Smooth muscle cell (in vitro differentiated cells): ENCODE data around the gene PIGU. TPM values are rescaled to one million over a fixed set of nuclear protein-coding genes. Genes with fewer than 3 reads are reported as not detected.

ENCODE experiments used
- DNase-seq: peaks from one replicate; lab custom pipeline; 2025; ENCODE audit not compliant: unreplicated experiment; lab: John Stamatoyannopoulos, UW
- H2AFZ ChIP-seq: fragments of 200-600 bp; sonication (generic); 2 replicates; pipeline ENCODE4 v1.6.0; 2016; ENCODE audit warnings: antibody characterized with exemption, low read depth, mild to moderate bottlenecking
- H3F3A ChIP-seq: fragments of 200-600 bp; sonication (generic); 2 replicates; pipeline ENCODE4 v1.6.0; 2017; ENCODE audit warnings: antibody characterized with exemption, low read depth
- H3K27ac ChIP-seq: fragments of 200-600 bp; sonication (generic); 2 replicates; pipeline ENCODE4 v1.5.1; 2016; ENCODE audit warnings: low read depth, mild to moderate bottlenecking
- H3K27me3 ChIP-seq: fragments of 200-600 bp; sonication (generic); 2 replicates; pipeline ENCODE4 v1.6.1; 2016; ENCODE audit warnings: low read depth, mild to moderate bottlenecking
- H3K36me3 ChIP-seq: fragments of 200-600 bp; sonication (generic); 2 replicates; pipeline ENCODE4 v1.5.1; 2016; ENCODE audit warnings: low read depth
- H3K4me1 ChIP-seq: fragments of 200-600 bp; sonication (generic); 2 replicates; pipeline ENCODE4 v1.5.1; 2016; ENCODE audit warnings: low read depth
- H3K4me2 ChIP-seq: fragments of 200-600 bp; sonication (generic); 2 replicates; pipeline ENCODE4 v1.6.0; 2016; ENCODE audit warnings: mild to moderate bottlenecking
- H3K4me3 ChIP-seq: fragments of 200-600 bp; sonication (generic); 2 replicates; pipeline ENCODE4 v1.5.1; 2016; ENCODE audit warnings: mild to moderate bottlenecking
- H3K79me2 ChIP-seq: fragments of 200-600 bp; sonication (generic); 2 replicates; pipeline ENCODE4 v1.6.0; 2016; ENCODE audit warnings: low read depth, mild to moderate bottlenecking
- H3K9ac ChIP-seq: fragments of 200-600 bp; sonication (generic); 2 replicates; pipeline ENCODE4 v1.6.0; 2016; ENCODE audit warnings: low read depth
- H3K9me3 ChIP-seq: fragments of 200-600 bp; sonication (generic); replicated peaks from 2 replicates; pipeline ENCODE4 v1.5.1; 2016; ENCODE audit warnings: low read depth
- H4K20me1 ChIP-seq: fragments of 200-600 bp; sonication (generic); 2 replicates; pipeline ENCODE4 v1.6.0; 2016; ENCODE audit warnings: low read depth
- whole genome bisulfite sequencing: methylation state at CpG from one replicate; pipeline ENCODE4 v1.1.7; 2016; ENCODE audit warnings: low lambda C conversion rate; 5-methylcytosine and 5-hydroxymethylcytosine counted together
- polyA plus RNA-seq: library from polyadenylated mRNA; unstranded; fragments of >200 nt; fragmentation: Nextera tagmentation; extraction: Ambion mirVana; gene quantifications from 2 replicates; pipeline ENCODE4 v1.2.1, GENCODE V29; 2016
- total RNA-seq: library from RNA; depleted of rRNA; stranded (reverse); fragments of >200 nt; gene quantifications from 2 replicates; pipeline ENCODE4 v1.2.3, GENCODE V29; 2014
- TF ChIP-seq, protein P1 (sequence below): fragments of 200-600 bp; sonication (generic); IDR thresholded peaks from 2 replicates; pipeline ENCODE4 v1.5.1; 2017; ENCODE audit warnings: borderline replicate concordance, mild to moderate bottlenecking, antibody characterized with exemption; ENCODE audit not compliant: insufficient read depth, poor library complexity, severe bottlenecking

PIGU gene
- total and polyA plus RNA-seq, 2 experiments from 2014 or later: 46.5 to 50.2 TPM

DNA sequence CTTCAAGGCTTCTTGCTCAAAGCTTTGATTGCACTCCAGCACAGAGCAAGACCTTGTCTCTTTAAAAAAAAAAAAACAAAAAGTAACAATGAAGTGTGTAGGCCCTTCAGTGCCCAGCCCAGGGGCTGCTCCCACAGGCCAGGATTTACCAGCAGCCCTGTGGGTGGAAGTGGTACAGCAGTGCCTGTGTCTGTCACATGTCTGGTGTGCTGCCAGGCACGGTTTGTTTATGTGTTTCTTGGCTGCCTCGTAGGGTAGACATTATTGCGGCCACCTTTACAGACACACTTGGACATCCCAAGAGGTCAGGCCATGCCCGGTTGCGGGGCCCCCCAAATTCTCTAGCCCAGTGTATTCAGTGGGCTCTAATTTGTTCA, 148.0 kb downstream of the PIGU start:
- no peaks in the 10 kb centered on the region for H3K36me3 ChIP-seq
- H3K9me3 ChIP-seq: no peaks in the 10 kb centered on the region
- H3K27ac ChIP-seq: no peak overlapping the region
- H3K4me1 ChIP-seq: no peaks in the 10 kb centered on the region
- H4K20me1 ChIP-seq: peaks cover 96% of the 10 kb centered on the region
- peaks cover 36% of the 10 kb centered on the region for H3K79me2 ChIP-seq
- TF ChIP-seq, protein P1, sequence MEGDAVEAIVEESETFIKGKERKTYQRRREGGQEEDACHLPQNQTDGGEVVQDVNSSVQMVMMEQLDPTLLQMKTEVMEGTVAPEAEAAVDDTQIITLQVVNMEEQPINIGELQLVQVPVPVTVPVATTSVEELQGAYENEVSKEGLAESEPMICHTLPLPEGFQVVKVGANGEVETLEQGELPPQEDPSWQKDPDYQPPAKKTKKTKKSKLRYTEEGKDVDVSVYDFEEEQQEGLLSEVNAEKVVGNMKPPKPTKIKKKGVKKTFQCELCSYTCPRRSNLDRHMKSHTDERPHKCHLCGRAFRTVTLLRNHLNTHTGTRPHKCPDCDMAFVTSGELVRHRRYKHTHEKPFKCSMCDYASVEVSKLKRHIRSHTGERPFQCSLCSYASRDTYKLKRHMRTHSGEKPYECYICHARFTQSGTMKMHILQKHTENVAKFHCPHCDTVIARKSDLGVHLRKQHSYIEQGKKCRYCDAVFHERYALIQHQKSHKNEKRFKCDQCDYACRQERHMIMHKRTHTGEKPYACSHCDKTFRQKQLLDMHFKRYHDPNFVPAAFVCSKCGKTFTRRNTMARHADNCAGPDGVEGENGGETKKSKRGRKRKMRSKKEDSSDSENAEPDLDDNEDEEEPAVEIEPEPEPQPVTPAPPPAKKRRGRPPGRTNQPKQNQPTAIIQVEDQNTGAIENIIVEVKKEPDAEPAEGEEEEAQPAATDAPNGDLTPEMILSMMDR: no peak
- H3F3A ChIP-seq: peaks cover 9% of the 10 kb centered on the region
- H3K4me2 ChIP-seq: no peak overlapping the region
- H3K27me3 ChIP-seq: no peaks in the 10 kb centered on the region
- H3K9ac ChIP-seq: no peak overlapping the region
- H3K4me3 ChIP-seq: no peak overlapping the region
- 89% methylated on average over 5 of the region's 5 CpGs for WGBS
- no peak overlapping the region for H2AFZ ChIP-seq
- DNase-seq: no peak

DNA sequence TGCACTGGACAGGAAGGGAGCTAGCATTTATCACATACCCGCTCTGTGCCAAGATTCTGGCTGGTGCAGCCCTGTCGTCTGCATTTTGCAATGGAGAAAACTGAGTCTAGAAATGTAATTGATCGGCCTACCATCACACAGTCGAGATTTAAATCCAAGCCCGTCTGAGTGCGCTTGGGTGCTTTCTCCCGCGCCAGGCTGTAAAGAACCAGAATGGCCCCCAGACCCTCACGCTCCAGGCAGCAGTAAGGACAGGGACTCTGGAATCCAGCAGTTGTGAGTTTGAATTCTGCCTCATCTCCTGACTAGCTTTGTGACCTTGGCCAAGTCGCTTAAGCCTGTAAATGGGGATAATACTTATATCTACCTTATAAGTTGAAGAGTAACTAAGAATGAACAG, 149.9 kb downstream of the PIGU start:
- Histone ChIP-seq H4K20me1 (peaks cover 96% of the 10 kb centered on the region), H3K79me2 (peaks cover 49% of the 10 kb centered on the region), H3F3A (peaks cover 9% of the 10 kb centered on the region), H3K9me3 (no peaks in the 10 kb centered on the region), H3K4me3 (no peak overlapping the region), H3K27ac (peak overlapping the region; percentile 71), H3K36me3 (no peaks in the 10 kb centered on the region), H3K4me1 (no peaks in the 10 kb centered on the region), H3K27me3 (no peaks in the 10 kb centered on the region), H3K9ac (no peak overlapping the region), H3K4me2 (no peak overlapping the region), H2AFZ (no peak overlapping the region)
- TF ChIP-seq, protein P1: no peak
- WGBS: 95% methylated on average over 10 of the region's 10 CpGs
- no peak for DNase-seq

DNA sequence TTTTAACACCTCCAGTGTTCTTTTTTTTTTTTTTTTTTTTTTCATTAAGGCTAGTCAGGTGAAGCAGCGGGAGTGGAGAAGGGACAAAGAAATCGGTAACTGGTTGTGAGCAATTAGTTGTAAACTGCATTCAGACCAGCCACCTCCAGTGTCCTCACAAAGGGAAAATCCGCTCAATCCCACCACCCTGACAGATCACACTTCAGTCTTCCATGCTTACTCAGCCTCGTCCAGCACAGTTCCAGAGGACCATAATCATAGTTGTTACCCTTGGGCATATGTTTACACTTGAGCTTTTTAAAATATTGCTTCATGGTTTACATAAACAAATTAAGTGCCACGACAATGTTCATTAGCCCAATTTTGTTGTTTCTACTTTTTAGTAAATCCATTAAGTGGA, 150.4 kb downstream of the PIGU start:
- peaks cover 96% of the 10 kb centered on the region for H4K20me1 ChIP-seq
- peaks cover 53% of the 10 kb centered on the region for H3K79me2 ChIP-seq

More for the DNA sequence above, 150.4 kb downstream of the PIGU start:
- Histone ChIP-seq H3K4me1 (no peaks in the 10 kb centered on the region), H3K27ac (peak overlapping the region; percentile 71), H3K9ac (no peak overlapping the region), H2AFZ (no peak overlapping the region), H3K36me3 (no peaks in the 10 kb centered on the region), H3K4me2 (peak overlapping the region; percentile 35), H3K4me3 (no peak overlapping the region), H3K9me3 (no peaks in the 10 kb centered on the region), H3F3A (peaks cover 9% of the 10 kb centered on the region), H3K27me3 (no peaks in the 10 kb centered on the region)
- TF ChIP-seq, protein P1: no peak
- no peak for DNase-seq
- WGBS: 77% methylated on average over 5 of the region's 5 CpGs
